H9 (cell line): ENCODE data around the gene THEMIS. TPM values are rescaled to one million over a fixed set of nuclear protein-coding genes. Genes with fewer than 3 reads are reported as not detected.

Experiments
- DNase-seq: peaks from one replicate; pipeline ENCODE4 v3.0.0-alpha.2; 2017
- H2AFZ ChIP-seq: one replicate; pipeline ENCODE4 v1.6.1; 2013; ENCODE audit warnings: mild to moderate bottlenecking, low read length, control low read depth, moderate library complexity
- H2AK5ac ChIP-seq: 2 replicates; pipeline ENCODE4 v1.6.1; 2013; ENCODE audit warnings: low read length, control low read depth, mixed read lengths; ENCODE audit not compliant: insufficient read length
- H2BK120ac ChIP-seq: one replicate; pipeline ENCODE4 v1.6.1; 2013; ENCODE audit warnings: low read depth, mild to moderate bottlenecking, low read length, control low read depth, inconsistent platforms; ENCODE audit not compliant: poor library complexity, severe bottlenecking
- H2BK12ac ChIP-seq: 2 replicates; pipeline ENCODE4 v1.6.1; 2013; ENCODE audit warnings: low read length, control low read depth, mixed read lengths, low read depth; ENCODE audit not compliant: insufficient read length
- H2BK15ac ChIP-seq: 2 replicates; pipeline ENCODE4 v1.6.1; 2013; ENCODE audit warnings: low read depth, low read length, control low read depth
- H2BK20ac ChIP-seq: one replicate; pipeline ENCODE4 v1.6.1; 2013; ENCODE audit warnings: low read depth, mild to moderate bottlenecking, low read length, control low read depth, inconsistent platforms; ENCODE audit not compliant: poor library complexity, severe bottlenecking
- H2BK5ac ChIP-seq: 2 replicates; pipeline ENCODE4 v1.6.1; 2013; ENCODE audit warnings: low read length, control low read depth, mixed read lengths; ENCODE audit not compliant: insufficient read length
- H3K14ac ChIP-seq: 2 replicates; pipeline ENCODE4 v1.6.1; 2013; ENCODE audit warnings: low read length, control low read depth; ENCODE audit not compliant: insufficient read depth
- H3K18ac ChIP-seq: 2 replicates; pipeline ENCODE4 v1.6.1; 2013; ENCODE audit warnings: low read depth, mild to moderate bottlenecking, mixed read lengths, low read length, control low read depth; ENCODE audit not compliant: insufficient read length
- H3K23ac ChIP-seq: 2 replicates; pipeline ENCODE4 v1.6.1; 2013; ENCODE audit warnings: low read length, control low read depth, mixed read lengths, low read depth; ENCODE audit not compliant: insufficient read length
- H3K23me2 ChIP-seq: 2 replicates; pipeline ENCODE4 v1.6.1; 2013; ENCODE audit warnings: low read depth, mild to moderate bottlenecking, mixed read lengths, low read length, control low read depth; ENCODE audit not compliant: insufficient read length, poor library complexity, severe bottlenecking
- H3K27ac ChIP-seq: 2 replicates; pipeline ENCODE4 v1.5.1; 2013; ENCODE audit warnings: low read length, control low read depth, mixed read lengths, low read depth; ENCODE audit not compliant: insufficient read length
- H3K27me3 ChIP-seq: 2 replicates; pipeline ENCODE4 v1.6.1; 2013; ENCODE audit warnings: low read length, control low read depth, inconsistent platforms; ENCODE audit not compliant: insufficient read depth
- H3K4ac ChIP-seq: 2 replicates; pipeline ENCODE4 v1.6.1; 2013; ENCODE audit warnings: low read depth, mild to moderate bottlenecking, control low read depth, inconsistent platforms, low read length, moderate library complexity
- H3K4me1 ChIP-seq: 2 replicates; pipeline ENCODE4 v1.6.1; 2013; ENCODE audit warnings: low read length, control low read depth, inconsistent platforms; ENCODE audit not compliant: insufficient read depth
- H3K4me2 ChIP-seq: 2 replicates; pipeline ENCODE4 v1.6.1; 2013; ENCODE audit warnings: low read length, control low read depth, mixed read lengths; ENCODE audit not compliant: insufficient read length, insufficient read depth
- H3K56ac ChIP-seq: 2 replicates; pipeline ENCODE4 v1.6.1; 2013; ENCODE audit warnings: low read depth, mild to moderate bottlenecking, mixed read lengths, low read length, control low read depth; ENCODE audit not compliant: insufficient read length
- H3K79me1 ChIP-seq: 2 replicates; pipeline ENCODE4 v1.6.1; 2013; ENCODE audit warnings: low read depth, mild to moderate bottlenecking, moderate library complexity, low read length, control low read depth, inconsistent platforms; ENCODE audit not compliant: insufficient read depth, poor library complexity, severe bottlenecking
- H3K79me2 ChIP-seq: 2 replicates; pipeline ENCODE4 v1.6.1; 2013; ENCODE audit warnings: low read length, control low read depth, inconsistent platforms; ENCODE audit not compliant: insufficient read depth
- H3K9ac ChIP-seq: 2 replicates; pipeline ENCODE4 v1.6.1; 2013; ENCODE audit warnings: low read length, control low read depth, mixed read lengths; ENCODE audit not compliant: insufficient read length; ENCODE audit errors: extremely low read depth
- H3K9me3 ChIP-seq: one replicate; pipeline ENCODE4 v1.6.1; 2013; ENCODE audit warnings: low read depth, low read length, inconsistent platforms; ENCODE audit not compliant: control insufficient read depth
- H3T11ph ChIP-seq: one replicate; pipeline ENCODE4 v1.6.1; 2013; ENCODE audit warnings: mild to moderate bottlenecking, low read length, control low read depth, inconsistent platforms
- H4K20me1 ChIP-seq: one replicate; pipeline ENCODE4 v1.6.1; 2013; ENCODE audit not compliant: control insufficient read depth, insufficient read length, insufficient read depth
- H4K5ac ChIP-seq: 2 replicates; pipeline ENCODE4 v1.6.1; 2013; ENCODE audit warnings: low read depth, mild to moderate bottlenecking, mixed read lengths, low read length, control low read depth; ENCODE audit not compliant: insufficient read length
- H4K8ac ChIP-seq: replicated peaks from 2 replicates; pipeline ENCODE4 v1.6.1; 2013; ENCODE audit warnings: low read length, control low read depth, mixed read lengths, low read depth; ENCODE audit not compliant: insufficient read length
- H4K91ac ChIP-seq: 2 replicates; pipeline ENCODE4 v1.6.1; 2013; ENCODE audit warnings: low read depth, mild to moderate bottlenecking, moderate library complexity, mixed read lengths, low read length, control low read depth; ENCODE audit not compliant: insufficient read length
- H3K27ac Mint-ChIP-seq, 3 experiments: 2 replicates in 2 of 3; 3 replicates in 1 of 3; pipeline ENCODE4 v1.8.0; 2020 to 2021; ENCODE audit warnings: mixed read lengths in 3 of 3, mild to moderate bottlenecking in 1 of 3, moderate library complexity in 1 of 3
- H3K27me3 Mint-ChIP-seq: 2 replicates; pipeline ENCODE4 v1.8.0; 2021; ENCODE audit warnings: low read depth, mild to moderate bottlenecking, moderate library complexity, mixed read lengths
- H3K36me3 Mint-ChIP-seq, 3 experiments: 2 replicates in 2 of 3; 3 replicates in 1 of 3; pipeline ENCODE4 v1.8.0; 2020 to 2021; ENCODE audit warnings: low read depth in 3 of 3, mixed read lengths in 3 of 3; ENCODE audit not compliant: insufficient read depth in 1 of 3
- H3K4me1 Mint-ChIP-seq, 2 experiments: 2 replicates each; pipeline ENCODE4 v1.8.0; 2020; ENCODE audit warnings: mixed read lengths in 2 of 2
- H3K4me3 Mint-ChIP-seq, 2 experiments: 2 replicates in 1 of 2; 3 replicates in 1 of 2; pipeline ENCODE4 v1.8.0; 2020 to 2021; ENCODE audit warnings: mild to moderate bottlenecking in 2 of 2, mixed read lengths in 2 of 2, moderate library complexity in 1 of 2
- H3K9me3 Mint-ChIP-seq, 2 experiments: 2 replicates in 1 of 2; 3 replicates in 1 of 2; pipeline ENCODE4 v1.8.0; 2020; ENCODE audit warnings: mild to moderate bottlenecking in 2 of 2, mixed read lengths in 2 of 2, moderate library complexity in 1 of 2
- CTCF ChIP-seq: fragments of 200-600 bp; sonication (generic); conservative IDR thresholded peaks from 3 replicates; pipeline ENCODE4 v1.8.0; 2021; ENCODE audit warnings: antibody characterized with exemption, mild to moderate bottlenecking
- WGBS: extraction: QIAGEN DNeasy Blood & Tissue Kit; methylation state at CpG from one replicate; pipeline ENCODE4 v1.1.7; 2013; ENCODE audit warnings: missing lambda C conversion rate, low lambda C conversion rate, mixed read lengths; ENCODE audit not compliant: insufficient read length; ENCODE audit errors: extremely low coverage; 5-methylcytosine and 5-hydroxymethylcytosine counted together
- total RNA-seq: library from RNA; stranded (reverse); gene quantifications from 2 replicates; pipeline ENCODE4 v1.2.1, GENCODE V29; 2021

The THEMIS gene
- total RNA-seq, 1 experiment from 2014 or later = not detected

GRCh38 chr6:127845242-127845641 is 55.6 kb downstream of the THEMIS start:
- H3K4ac ChIP-seq = no peak overlapping the region
- H2BK5ac ChIP-seq = no peak overlapping the region
- Mint-ChIP-seq H3K9me3 (no peaks in the 10 kb centered on the region), H3K36me3 (no peaks in the 10 kb centered on the region), H3K27ac (no peak overlapping the region), H3K4me3 (no peak overlapping the region), H3K4me1 (no peaks in the 10 kb centered on the region), H3K27me3 (no peaks in the 10 kb centered on the region)
- no peak overlapping the region for H2BK20ac ChIP-seq
- H4K20me1 ChIP-seq = no peaks in the 10 kb centered on the region
- H3K23ac ChIP-seq = no peak overlapping the region
- H3K9me3 ChIP-seq = no peaks in the 10 kb centered on the region
- no peak overlapping the region for H4K91ac ChIP-seq
- no peaks in the 10 kb centered on the region for H3K23me2 ChIP-seq
- no peak overlapping the region for H3K27ac ChIP-seq
- no peaks in the 10 kb centered on the region for H3K79me1 ChIP-seq
- no peak overlapping the region for H2AFZ ChIP-seq
- H2BK15ac ChIP-seq = no peak overlapping the region
- no peak overlapping the region for H3T11ph ChIP-seq
- H4K8ac ChIP-seq = no peak overlapping the region
- H3K56ac ChIP-seq = no peak overlapping the region
- no peak overlapping the region for H3K4me2 ChIP-seq
- no peak overlapping the region for H3K18ac ChIP-seq
- TF ChIP-seq CTCF = no peak
- no peaks in the 10 kb centered on the region for H3K27me3 ChIP-seq
- no CpG with 5 or more reads among the region's 3 CpGs for WGBS
- H3K4me1 ChIP-seq = no peaks in the 10 kb centered on the region
- DNase-seq = no peak
- H2BK12ac ChIP-seq = no peak overlapping the region
- H2AK5ac ChIP-seq = no peak overlapping the region
- H2BK120ac ChIP-seq = no peak overlapping the region
- H3K79me2 ChIP-seq = no peaks in the 10 kb centered on the region
- no peak overlapping the region for H3K14ac ChIP-seq
- H4K5ac ChIP-seq = no peak overlapping the region
- no peak overlapping the region for H3K9ac ChIP-seq
